Measurements from ENCODE around the gene WWOX. TPM values are rescaled to one million over a fixed set of nuclear protein-coding genes. Genes with fewer than 3 reads are reported as not detected.

The WWOX gene
- total RNA-seq, 1 donor from 2014 or later = 34.9 TPM

DNA sequence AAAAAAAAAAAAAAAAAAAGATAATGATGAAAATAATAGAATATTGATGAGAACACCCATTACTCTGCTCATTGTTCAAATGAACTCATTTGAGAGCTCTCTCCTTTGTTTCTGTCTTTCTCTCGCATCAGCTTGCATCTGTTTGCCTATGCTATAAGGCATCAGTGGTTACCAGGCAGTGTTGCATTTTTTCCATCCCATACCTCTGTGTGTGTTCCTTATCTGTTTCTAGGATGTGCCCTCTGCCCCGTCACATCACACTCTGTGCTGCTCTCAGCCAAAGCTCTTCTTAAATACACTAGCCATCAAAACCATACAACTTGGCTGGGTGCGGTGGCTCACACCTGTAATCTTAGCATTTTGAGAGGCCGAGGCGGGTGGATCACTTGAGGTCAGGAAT lies 568.2 kb downstream of the WWOX start:
- TF ChIP-seq CTCF (IDR thresholded peaks at IDR 0.05; ENCODE audit: insufficient read depth, low read length, poor library complexity, severe bottlenecking) = no peak
- Histone ChIP-seq H3K4me3 (ENCODE audit: low read depth, low read length) (no peak overlapping the region), H3K27me3 (ENCODE audit: control insufficient read depth, insufficient read depth, low read length) (no peaks in the 10 kb centered on the region), H3K36me3 (ENCODE audit: control insufficient read depth, insufficient read depth, low read length) (no peaks in the 10 kb centered on the region)
- no peak for DNase-seq (ENCODE audit: low read depth)

GRCh38 chr16:78668393-78668792 lies 568.9 kb downstream of the WWOX start:
- TF ChIP-seq CTCF (IDR thresholded peaks at IDR 0.05; ENCODE audit: insufficient read depth, low read length, poor library complexity, severe bottlenecking) = no peak
- DNase-seq (ENCODE audit: low read depth) = no peak
- no peaks in the 10 kb centered on the region for H3K27me3 ChIP-seq (ENCODE audit: control insufficient read depth, insufficient read depth, low read length)

DNA sequence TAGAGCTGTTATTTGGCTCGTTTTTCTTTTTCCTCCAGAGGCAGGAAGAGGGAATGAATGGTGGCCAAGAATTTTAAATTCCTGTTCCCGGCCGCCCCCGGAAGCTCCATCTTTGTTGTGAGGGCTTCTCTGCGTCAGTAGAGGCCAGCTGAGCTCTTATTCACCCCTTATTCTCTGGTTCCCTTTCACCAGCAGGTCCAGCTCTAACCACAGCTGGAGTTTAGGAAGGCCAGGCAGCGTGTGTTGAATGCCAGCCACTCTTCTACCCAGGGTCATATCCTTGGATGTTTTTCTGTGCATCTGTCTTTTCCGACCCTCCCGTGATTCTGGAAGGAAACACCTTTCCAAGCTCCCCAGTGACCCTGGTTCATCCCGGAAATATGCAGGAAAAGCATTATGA lies 570.5 kb downstream of the WWOX start:
- Histone ChIP-seq H3K27me3 (ENCODE audit: control insufficient read depth, insufficient read depth, low read length) (no peaks in the 10 kb centered on the region), H3K4me3 (ENCODE audit: low read depth, low read length) (no peak overlapping the region), H3K36me3 (ENCODE audit: control insufficient read depth, insufficient read depth, low read length) (no peaks in the 10 kb centered on the region)
- DNase-seq (ENCODE audit: low read depth) = no peak
- no peak for TF ChIP-seq CTCF (IDR thresholded peaks at IDR 0.05; ENCODE audit: insufficient read depth, low read length, poor library complexity, severe bottlenecking)

More at GRCh38 chr16:78668393-78668792, 568.9 kb downstream of the WWOX start:
- Histone ChIP-seq H3K36me3 (ENCODE audit: control insufficient read depth, insufficient read depth, low read length) (no peaks in the 10 kb centered on the region), H3K4me3 (ENCODE audit: low read depth, low read length) (no peak overlapping the region)

- no peaks in the 10 kb centered on the region for H3K27me3 ChIP-seq (ENCODE audit: control insufficient read depth, insufficient read depth, low read length)
- DNase-seq (ENCODE audit: low read depth) = no peak
- no peak for TF ChIP-seq CTCF (IDR thresholded peaks at IDR 0.05; ENCODE audit: insufficient read depth, low read length, poor library complexity, severe bottlenecking)
- no peaks in the 10 kb centered on the region for H3K36me3 ChIP-seq (ENCODE audit: control insufficient read depth, insufficient read depth, low read length)
- no peak overlapping the region for H3K4me3 ChIP-seq (ENCODE audit: low read depth, low read length)
Observed at GRCh38 chr16:78672779-78673556, 573.5 kb downstream of the WWOX start.

DNA sequence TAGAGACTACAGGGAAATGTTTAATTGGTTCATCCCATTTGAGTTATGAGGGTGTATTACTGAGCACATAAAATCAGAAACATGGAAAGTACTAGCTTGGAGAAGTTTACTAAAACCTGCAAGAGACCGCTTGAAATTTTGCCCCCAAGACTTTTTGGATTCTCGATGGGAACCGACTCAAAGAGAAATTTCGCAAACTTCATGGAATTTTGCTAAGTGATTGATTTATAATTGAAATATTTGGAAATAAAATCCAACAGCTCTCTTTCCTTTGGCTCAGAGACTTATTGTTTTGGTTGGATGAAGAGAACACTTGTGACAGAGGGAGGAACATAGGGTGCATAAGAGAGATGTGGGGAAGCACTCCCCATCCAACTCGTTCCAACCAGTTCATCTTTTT lies 574.4 kb downstream of the WWOX start:
- Histone ChIP-seq H3K36me3 (ENCODE audit: control insufficient read depth, insufficient read depth, low read length) (no peaks in the 10 kb centered on the region), H3K27me3 (ENCODE audit: control insufficient read depth, insufficient read depth, low read length) (no peaks in the 10 kb centered on the region), H3K4me3 (ENCODE audit: low read depth, low read length) (no peak overlapping the region)
- TF ChIP-seq CTCF (IDR thresholded peaks at IDR 0.05; ENCODE audit: insufficient read depth, low read length, poor library complexity, severe bottlenecking) = no peak
- DNase-seq (ENCODE audit: low read depth) = no peak

GRCh38 chr16:78675312-78675711 lies 575.9 kb downstream of the WWOX start:
- Histone ChIP-seq H3K4me3 (ENCODE audit: low read depth, low read length) (no peak overlapping the region), H3K36me3 (ENCODE audit: control insufficient read depth, insufficient read depth, low read length) (no peaks in the 10 kb centered on the region), H3K27me3 (ENCODE audit: control insufficient read depth, insufficient read depth, low read length) (no peaks in the 10 kb centered on the region)
- no peak for TF ChIP-seq CTCF (IDR thresholded peaks at IDR 0.05; ENCODE audit: insufficient read depth, low read length, poor library complexity, severe bottlenecking)
- no peak for DNase-seq (ENCODE audit: low read depth)

All from kidney epithelial cell (primary cell).